HL-60 (cell line): Measurements from ENCODE around the gene MOV10L1.

Experiments
- DNase-seq, 2 experiments: peaks; one replicate each; pipeline ENCODE4 v3.0.0-alpha.2; 2010 to 2020; ENCODE audit warnings: low read depth in 1 of 2, low spot score in 1 of 2
- H3K27ac ChIP-seq: fragments of 250-450 bp; sonication (Bioruptor Pico); replicated peaks from 2 replicates; pipeline ENCODE4 v1.5.1; 2020; ENCODE audit warnings: mild to moderate bottlenecking, moderate library complexity
- H3K27me3 ChIP-seq: fragments of 250-450 bp; sonication (Bioruptor Pico); 2 replicates; pipeline ENCODE4 v1.5.1; 2021; ENCODE audit warnings: mild to moderate bottlenecking, moderate library complexity; ENCODE audit not compliant: insufficient read depth, poor library complexity, severe bottlenecking
- H3K4me3 ChIP-seq: replicated peaks from 2 replicates; pipeline ENCODE4 v1.5.1; 2011; ENCODE audit warnings: mild to moderate bottlenecking, control low read depth, low read length; ENCODE audit not compliant: insufficient read depth
- CTCF ChIP-seq: IDR thresholded peaks from one replicate; pipeline ENCODE4 v1.5.1; 2011; ENCODE audit warnings: low read length, control low read depth, inconsistent platforms; ENCODE audit not compliant: insufficient read depth
- GABPA ChIP-seq: IDR thresholded peaks from 2 replicates; pipeline ENCODE4 v1.6.1; 2012; ENCODE audit warnings: low read depth
- POLR2AphosphoS5 ChIP-seq: IDR thresholded peaks from 2 replicates; pipeline ENCODE4 v1.6.1; 2012; ENCODE audit warnings: low read depth
- REST ChIP-seq: IDR thresholded peaks from 2 replicates; pipeline ENCODE4 v1.6.1; 2012; ENCODE audit warnings: low read depth; ENCODE audit not compliant: insufficient replicate concordance
- SPI1 ChIP-seq: IDR thresholded peaks from 2 replicates; pipeline ENCODE4 v1.6.1; 2012; ENCODE audit warnings: low read depth, mild to moderate bottlenecking, borderline replicate concordance

MOV10L1 gene

GRCh38 chr22:50138988-50139387 lies 49.2 kb downstream of the MOV10L1 start:
- DNase-seq = no peak

GRCh38 chr22:50139843-50140415 lies 50.1 kb downstream of the MOV10L1 start:
- Histone ChIP-seq H3K27ac (no peak overlapping the region), H3K4me3 (no peak overlapping the region), H3K27me3 (no peaks in the 10 kb centered on the region)
- no peak for DNase-seq
- TF ChIP-seq SPI1 (no peak), POLR2AphosphoS5 (no peak), REST (no peak), GABPA (no peak), CTCF (no peak)

More at GRCh38 chr22:50138988-50139387, 49.2 kb downstream of the MOV10L1 start:
- Histone ChIP-seq H3K27me3 (no peaks in the 10 kb centered on the region), H3K4me3 (no peak overlapping the region), H3K27ac (no peak overlapping the region)
- TF ChIP-seq CTCF (no peak), GABPA (no peak), POLR2AphosphoS5 (no peak), REST (no peak), SPI1 (no peak)

DNA sequence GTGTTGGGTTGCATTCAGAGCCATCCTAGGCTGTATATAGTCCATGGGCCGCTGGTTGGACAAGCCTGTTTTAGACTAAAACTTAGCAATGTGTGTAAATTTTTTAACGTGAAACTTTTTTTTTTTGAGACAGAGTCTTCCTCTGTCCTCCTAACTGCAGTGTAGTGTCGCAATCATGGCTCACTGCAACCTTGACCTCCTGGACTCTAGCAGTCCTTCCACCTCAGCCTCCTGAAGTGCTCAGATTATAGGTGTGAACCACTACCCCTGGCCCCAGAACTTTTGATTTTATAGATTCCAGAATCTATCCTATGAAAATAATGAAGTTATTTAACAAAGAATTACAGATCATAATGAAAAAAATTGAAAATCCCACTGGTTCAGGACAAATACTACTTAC lies 50.8 kb downstream of the MOV10L1 start:
- H3K4me3 ChIP-seq = no peak overlapping the region
- TF ChIP-seq CTCF = no peak
- no peak for TF ChIP-seq GABPA
- no peak for TF ChIP-seq REST
- no peak for TF ChIP-seq POLR2AphosphoS5
- DNase-seq = no peak
- H3K27ac ChIP-seq = no peak overlapping the region
- H3K27me3 ChIP-seq = no peaks in the 10 kb centered on the region
